Liver (tissue), 9 donors: ENCODE results near the gene ABCG2. TPM values are rescaled to one million over a fixed set of nuclear protein-coding genes. Genes with fewer than 3 reads are reported as not detected.

ENCODE experiments used
- DNase-seq: peaks from one replicate; pipeline ENCODE4 v3.0.0-alpha.2; 2017; ENCODE audit warnings: low spot score
- H3K27ac ChIP-seq, 2 donors: one replicate each; pipeline ENCODE4 v1.7.0; 2013; ENCODE audit warnings: inconsistent platforms in 2 of 2, low read length in 2 of 2, control low read depth in 1 of 2, low read depth in 1 of 2, mild to moderate bottlenecking in 1 of 2
- H3K27me3 ChIP-seq, 4 donors: one replicate each; pipeline versions ENCODE4 v1.6.1 to v1.7.0; 2013; ENCODE audit warnings: low read length in 3 of 4, inconsistent platforms in 1 of 4, mild to moderate bottlenecking in 1 of 4, moderate library complexity in 1 of 4; ENCODE audit not compliant: control insufficient read depth in 4 of 4, insufficient read depth in 4 of 4
- H3K36me3 ChIP-seq, 4 donors: one replicate each; pipeline versions ENCODE4 v1.6.1 to v1.7.0; 2013; ENCODE audit warnings: low read length in 3 of 4, mild to moderate bottlenecking in 3 of 4, low read depth in 1 of 4, moderate library complexity in 1 of 4; ENCODE audit not compliant: control insufficient read depth in 4 of 4, insufficient read depth in 3 of 4
- H3K4me1 ChIP-seq, 4 donors: one replicate each; pipeline versions ENCODE4 v1.6.1 to v1.7.0; 2013; ENCODE audit warnings: low read length in 3 of 4, mild to moderate bottlenecking in 3 of 4, moderate library complexity in 1 of 4; ENCODE audit not compliant: control insufficient read depth in 4 of 4, insufficient read depth in 4 of 4
- H3K4me3 ChIP-seq, 3 donors: one replicate each; pipeline versions ENCODE4 v1.6.1 to v1.7.0; 2013; ENCODE audit warnings: low read length in 3 of 3, control low read depth in 1 of 3, low read depth in 1 of 3, mild to moderate bottlenecking in 1 of 3
- H3K9ac ChIP-seq, 2 donors: one replicate each; pipeline ENCODE4 v1.7.0; 2013; ENCODE audit warnings: low read length in 2 of 2, mild to moderate bottlenecking in 2 of 2, moderate library complexity in 2 of 2, control low read depth in 1 of 2, low read depth in 1 of 2
- H3K9me3 ChIP-seq, 4 donors: one replicate each; pipeline versions ENCODE4 v1.6.1 to v1.7.0; 2013; ENCODE audit warnings: low read length in 3 of 4; ENCODE audit not compliant: control insufficient read depth in 4 of 4
- CTCF ChIP-seq: fragments of 150-350 bp; IDR thresholded peaks from 2 replicates; pipeline ENCODE4 v1.5.1; 2017; ENCODE audit warnings: improper control_type of control experiment, low read depth, low read length; ENCODE audit not compliant: missing input control
- EGR1 ChIP-seq, 2 donors: IDR thresholded peaks; 2 replicates each; pipeline ENCODE4 v1.6.1; 2016 to 2018; ENCODE audit warnings: antibody characterized with exemption in 2 of 2, low read depth in 2 of 2
- FOXA1 ChIP-seq: IDR thresholded peaks from 2 replicates; pipeline ENCODE4 v1.6.1; 2016; ENCODE audit warnings: antibody characterized with exemption
- FOXA2 ChIP-seq: IDR thresholded peaks from 2 replicates; pipeline ENCODE4 v1.6.1; 2016; ENCODE audit warnings: antibody characterized with exemption
- GABPA ChIP-seq, 2 donors: IDR thresholded peaks in 1 of 2; conservative IDR thresholded peaks in 1 of 2; 2 replicates each; pipeline ENCODE4 v1.6.1; 2016; ENCODE audit warnings: antibody characterized with exemption in 2 of 2, mild to moderate bottlenecking in 1 of 2, moderate library complexity in 1 of 2
- HNF4A ChIP-seq, 2 donors: conservative IDR thresholded peaks; 2 replicates each; pipeline ENCODE4 v1.6.1; 2016; ENCODE audit warnings: antibody characterized with exemption in 2 of 2, mild to moderate bottlenecking in 2 of 2
- HNF4G ChIP-seq: IDR thresholded peaks from 2 replicates; pipeline ENCODE4 v1.6.1; 2016; ENCODE audit warnings: antibody characterized with exemption
- JUND ChIP-seq, 2 donors: IDR thresholded peaks; 2 replicates each; pipeline ENCODE4 v1.6.1; 2016; ENCODE audit warnings: antibody characterized with exemption in 2 of 2
- MAX ChIP-seq: IDR thresholded peaks from 2 replicates; pipeline ENCODE4 v1.6.1; 2016; ENCODE audit warnings: antibody characterized with exemption
- NR2F2 ChIP-seq: IDR thresholded peaks from 2 replicates; pipeline ENCODE4 v1.6.1; 2016; ENCODE audit warnings: antibody characterized with exemption
- RAD21 ChIP-seq, 2 donors: IDR thresholded peaks; 2 replicates each; pipeline ENCODE4 v1.6.1; 2016; ENCODE audit warnings: antibody characterized with exemption in 2 of 2, mild to moderate bottlenecking in 2 of 2
- REST ChIP-seq: IDR thresholded peaks from 2 replicates; pipeline ENCODE4 v1.6.1; 2016; ENCODE audit warnings: antibody characterized with exemption, mild to moderate bottlenecking
- RXRA ChIP-seq, 2 donors: IDR thresholded peaks; 2 replicates each; pipeline ENCODE4 v1.6.1; 2017 to 2018; ENCODE audit warnings: antibody characterized with exemption in 2 of 2, mild to moderate bottlenecking in 1 of 2
- SP1 ChIP-seq: IDR thresholded peaks from 2 replicates; pipeline ENCODE4 v1.6.1; 2018; ENCODE audit warnings: antibody characterized with exemption, mild to moderate bottlenecking
- TAF1 ChIP-seq: conservative IDR thresholded peaks from 2 replicates; pipeline ENCODE4 v1.6.1; 2016; ENCODE audit warnings: antibody characterized with exemption, mild to moderate bottlenecking
- YY1 ChIP-seq: IDR thresholded peaks from 2 replicates; pipeline ENCODE4 v1.6.1; 2016; ENCODE audit warnings: antibody characterized with exemption, mild to moderate bottlenecking
- WGBS: extraction: QIAGEN DNeasy Blood & Tissue Kit; methylation state at CpG from one replicate; pipeline ENCODE4 v1.1.7; 2013; 5-methylcytosine and 5-hydroxymethylcytosine counted together
- polyA plus RNA-seq, 2 donors: library from polyadenylated mRNA; stranded (reverse) in 1 of 2; unstranded in 1 of 2; fragments of 200-250 nt in 1 of 2; fragments of >200 nt in 1 of 2; fragmentation: Nextera tagmentation in 1 of 2; extraction: Ambion mirVana in 1 of 2; gene quantifications; one replicate each; pipeline versions ENCODE4 v1.2.1 to v1.2.3, GENCODE V29; 2013 to 2015
- total RNA-seq, 2 donors: library from RNA; depleted of rRNA; stranded (reverse); fragments of >200 nt; gene quantifications; one replicate each; pipeline ENCODE4 v1.2.3, GENCODE V29; 2014
- TF ChIP-seq, protein P1 (sequence below): IDR thresholded peaks from 2 replicates; pipeline ENCODE4 v1.6.1; 2016; ENCODE audit warnings: antibody characterized with exemption
- TF ChIP-seq, protein P2 (sequence below): IDR thresholded peaks from 2 replicates; pipeline ENCODE4 v1.6.1; 2016; ENCODE audit warnings: antibody characterized with exemption
- donor health status: healthy.
- donor health status: healthy.
- donor health status: healthy.
- donor health status: healthy.
- donor health status: healthy.

ABCG2 gene
- total and polyA plus RNA-seq, 4 donors, result 1.9 to 23.6 (median 7.0) TPM

GRCh38 chr4:88110826-88111225, 47.6 kb downstream of the ABCG2 start:
- no peaks in the 10 kb centered on the region for H3K36me3 ChIP-seq
- H3K27ac ChIP-seq, result peak overlapping the region; percentile 17 to 18
- H3K27me3 ChIP-seq, result no peaks in the 10 kb centered on the region
- H3K9ac ChIP-seq, result no peak overlapping the region
- no peaks in the 10 kb centered on the region for H3K9me3 ChIP-seq
- TF ChIP-seq EGR1 (IDR thresholded peaks at IDR 0.05; ENCODE audit: low read depth in 2 of 2) (no peak), GABPA (IDR thresholded peaks at IDR 0.05 in 1 of 2, conservative IDR thresholded peaks at IDR 0.05 in 1 of 2) (no peak), REST (no peak), FOXA1 (no peak), TAF1 (no peak), YY1 (peak; percentile 68), HNF4G (no peak), JUND (IDR thresholded peaks at IDR 0.05) (peak in 1 of 2 donors; percentile 21), NR2F2 (no peak), CTCF (no peak), HNF4A (conservative IDR thresholded peaks at IDR 0.05) (peak; percentile 49 to 66), FOXA2 (peak; percentile 31), SP1 (peak; percentile 53), RAD21 (IDR thresholded peaks at IDR 0.05) (peak; percentile 32 to 61), RXRA (IDR thresholded peaks at IDR 0.05) (peak; percentile 55 to 72), MAX (peak; percentile 64)
- TF ChIP-seq, protein P1, sequence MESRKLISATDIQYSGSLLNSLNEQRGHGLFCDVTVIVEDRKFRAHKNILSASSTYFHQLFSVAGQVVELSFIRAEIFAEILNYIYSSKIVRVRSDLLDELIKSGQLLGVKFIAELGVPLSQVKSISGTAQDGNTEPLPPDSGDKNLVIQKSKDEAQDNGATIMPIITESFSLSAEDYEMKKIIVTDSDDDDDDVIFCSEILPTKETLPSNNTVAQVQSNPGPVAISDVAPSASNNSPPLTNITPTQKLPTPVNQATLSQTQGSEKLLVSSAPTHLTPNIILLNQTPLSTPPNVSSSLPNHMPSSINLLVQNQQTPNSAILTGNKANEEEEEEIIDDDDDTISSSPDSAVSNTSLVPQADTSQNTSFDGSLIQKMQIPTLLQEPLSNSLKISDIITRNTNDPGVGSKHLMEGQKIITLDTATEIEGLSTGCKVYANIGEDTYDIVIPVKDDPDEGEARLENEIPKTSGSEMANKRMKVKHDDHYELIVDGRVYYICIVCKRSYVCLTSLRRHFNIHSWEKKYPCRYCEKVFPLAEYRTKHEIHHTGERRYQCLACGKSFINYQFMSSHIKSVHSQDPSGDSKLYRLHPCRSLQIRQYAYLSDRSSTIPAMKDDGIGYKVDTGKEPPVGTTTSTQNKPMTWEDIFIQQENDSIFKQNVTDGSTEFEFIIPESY, result no peak
- TF ChIP-seq, protein P2, sequence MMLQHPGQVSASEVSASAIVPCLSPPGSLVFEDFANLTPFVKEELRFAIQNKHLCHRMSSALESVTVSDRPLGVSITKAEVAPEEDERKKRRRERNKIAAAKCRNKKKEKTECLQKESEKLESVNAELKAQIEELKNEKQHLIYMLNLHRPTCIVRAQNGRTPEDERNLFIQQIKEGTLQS, result no peak
- H3K4me1 ChIP-seq, result peaks cover 7 to 47% (median 34%) of the 10 kb centered on the region in 4 donors
- no peak overlapping the region for H3K4me3 ChIP-seq
- DNase-seq, result no peak
- 28% methylated on average over 2 of the region's 2 CpGs for WGBS
